OCI-LY3 (cell line): ENCODE data around the gene ABHD13.

ENCODE experiments used
- H2AFZ ChIP-seq: fragments of 200-600, 300-600 bp; shearing (Covaris generic); 2 replicates; pipeline ENCODE4 v1.6.0; 2014; ENCODE audit warnings: antibody characterized with exemption, low read depth, low read length
- H3K27ac ChIP-seq: fragments of 200-600, 300-600 bp; sonication (generic); 2 replicates; pipeline ENCODE4 v1.5.1; 2014; ENCODE audit warnings: mild to moderate bottlenecking, low read length, moderate library complexity, mixed read lengths
- H3K27me3 ChIP-seq: fragments of 200-600, 300-600 bp; sonication (generic); 2 replicates; pipeline ENCODE4 v1.6.1; 2014; ENCODE audit warnings: low read depth, low read length, mixed read lengths
- H3K36me3 ChIP-seq: fragments of 200-600, 300-600 bp; sonication (generic); replicated peaks from 2 replicates; pipeline ENCODE3; 2014; ENCODE audit warnings: low read depth, low read length, mixed read lengths
- H3K4me1 ChIP-seq: fragments of 300-600, 200-600 bp; sonication (generic); 2 replicates; pipeline ENCODE4 v1.6.1; 2014; ENCODE audit warnings: low read length, mixed read lengths
- H3K4me2 ChIP-seq: fragments of 200-600, 300-600 bp; sonication (generic); 2 replicates; pipeline ENCODE4 v1.6.1; 2014; ENCODE audit warnings: low read length, mixed read lengths
- H3K4me3 ChIP-seq: fragments of 300-600, 200-600 bp; sonication (generic); 2 replicates; pipeline ENCODE4 v1.5.1; 2014; ENCODE audit warnings: antibody characterized with exemption, mild to moderate bottlenecking, low read length, moderate library complexity
- H3K79me2 ChIP-seq: fragments of 300-600, 200-600 bp; shearing (Covaris generic); 2 replicates; pipeline ENCODE4 v1.6.1; 2014; ENCODE audit warnings: mild to moderate bottlenecking, low read length, mixed read lengths
- H3K9ac ChIP-seq: fragments of 300-600, 200-600 bp; shearing (Covaris generic); 2 replicates; pipeline ENCODE4 v1.6.0; 2014; ENCODE audit warnings: mild to moderate bottlenecking, low read length, moderate library complexity
- H3K9me3 ChIP-seq: fragments of 200-600, 300-600 bp; shearing (Covaris generic); 2 replicates; pipeline ENCODE4 v1.6.1; 2014; ENCODE audit warnings: low read length, mixed read lengths; ENCODE audit not compliant: insufficient read depth
- H4K20me1 ChIP-seq: fragments of 200-600, 300-600 bp; sonication (generic); 2 replicates; pipeline ENCODE4 v1.6.1; 2016; ENCODE audit warnings: low read length, mixed read lengths; ENCODE audit not compliant: insufficient read depth
- EZH2phosphoT487 ChIP-seq: fragments of 200-600 bp; shearing (Covaris generic); IDR thresholded peaks from 2 replicates; pipeline ENCODE4 v1.6.1; 2018; ENCODE audit warnings: antibody characterized with exemption, mixed run types, low read depth
- TF ChIP-seq, protein P1 (sequence below): fragments of 200-600, 300-600 bp; sonication (generic); IDR thresholded peaks from 2 replicates; pipeline ENCODE4 v1.5.1; 2014; ENCODE audit warnings: antibody characterized with exemption, low read length, low read depth

The ABHD13 gene

GRCh38 chr13:108269601-108270328, 51.6 kb downstream of the ABHD13 start, which contains the start of gene TNFSF13B:
TNFSF13B (plus strand) TSS chr13:108269718; CDS start chr13:108269896, 178 bp downstream.
- H2AFZ ChIP-seq, result peak within 1 kb of the TSS; percentile 81
- no peaks in the 10 kb centered on the region for H3K9me3 ChIP-seq
- peak within 1 kb of the TSS; percentile 48 for H3K27ac ChIP-seq
- H4K20me1 ChIP-seq, result no peaks in the 10 kb centered on the region
- peak within 1 kb of the TSS; percentile 51 for H3K9ac ChIP-seq
- H3K27me3 ChIP-seq, result no peaks in the 10 kb centered on the region
- H3K79me2 ChIP-seq, result no peaks in the 10 kb centered on the region
- H3K4me1 ChIP-seq, result peaks cover 25% of the 10 kb centered on the region
- no peaks in the 10 kb centered on the region for H3K36me3 ChIP-seq
- no peak for TF ChIP-seq EZH2phosphoT487
- TF ChIP-seq, protein P1, sequence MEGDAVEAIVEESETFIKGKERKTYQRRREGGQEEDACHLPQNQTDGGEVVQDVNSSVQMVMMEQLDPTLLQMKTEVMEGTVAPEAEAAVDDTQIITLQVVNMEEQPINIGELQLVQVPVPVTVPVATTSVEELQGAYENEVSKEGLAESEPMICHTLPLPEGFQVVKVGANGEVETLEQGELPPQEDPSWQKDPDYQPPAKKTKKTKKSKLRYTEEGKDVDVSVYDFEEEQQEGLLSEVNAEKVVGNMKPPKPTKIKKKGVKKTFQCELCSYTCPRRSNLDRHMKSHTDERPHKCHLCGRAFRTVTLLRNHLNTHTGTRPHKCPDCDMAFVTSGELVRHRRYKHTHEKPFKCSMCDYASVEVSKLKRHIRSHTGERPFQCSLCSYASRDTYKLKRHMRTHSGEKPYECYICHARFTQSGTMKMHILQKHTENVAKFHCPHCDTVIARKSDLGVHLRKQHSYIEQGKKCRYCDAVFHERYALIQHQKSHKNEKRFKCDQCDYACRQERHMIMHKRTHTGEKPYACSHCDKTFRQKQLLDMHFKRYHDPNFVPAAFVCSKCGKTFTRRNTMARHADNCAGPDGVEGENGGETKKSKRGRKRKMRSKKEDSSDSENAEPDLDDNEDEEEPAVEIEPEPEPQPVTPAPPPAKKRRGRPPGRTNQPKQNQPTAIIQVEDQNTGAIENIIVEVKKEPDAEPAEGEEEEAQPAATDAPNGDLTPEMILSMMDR, result peak; percentile 53
- peak within 1 kb of the TSS; percentile 77 for H3K4me3 ChIP-seq
- peak within 1 kb of the TSS; percentile 96 for H3K4me2 ChIP-seq

DNA sequence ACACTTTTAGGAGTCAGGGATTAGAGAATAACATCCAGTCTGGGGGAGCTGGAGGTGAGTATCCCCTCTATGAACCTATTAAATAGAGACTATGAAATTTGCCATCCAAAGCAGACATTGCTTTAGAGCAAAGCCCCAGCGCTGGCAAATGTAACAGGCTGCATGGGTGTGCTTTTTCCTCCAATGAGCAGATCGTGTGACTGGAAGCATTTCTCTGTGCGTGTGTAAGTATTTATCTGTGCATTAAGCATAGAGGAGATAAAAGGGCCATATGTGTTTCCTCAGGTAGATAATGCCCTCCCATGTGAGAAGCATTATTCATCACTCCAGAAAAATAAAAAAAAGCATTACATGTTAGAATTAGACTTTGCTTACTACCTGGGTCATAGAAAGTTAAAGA, 52.2 kb downstream of the ABHD13 start:
- Histone ChIP-seq H3K4me3 (peak overlapping the region; percentile 77), H3K4me1 (peaks cover 25% of the 10 kb centered on the region), H2AFZ (peak overlapping the region; percentile 81), H3K36me3 (no peaks in the 10 kb centered on the region), H3K27ac (peak overlapping the region; percentile 48), H3K9me3 (no peaks in the 10 kb centered on the region), H3K4me2 (peak overlapping the region; percentile 96), H3K79me2 (no peaks in the 10 kb centered on the region), H4K20me1 (no peaks in the 10 kb centered on the region), H3K27me3 (no peaks in the 10 kb centered on the region), H3K9ac (peak overlapping the region; percentile 51)
- no peak for TF ChIP-seq EZH2phosphoT487
- TF ChIP-seq, protein P1, result no peak

DNA sequence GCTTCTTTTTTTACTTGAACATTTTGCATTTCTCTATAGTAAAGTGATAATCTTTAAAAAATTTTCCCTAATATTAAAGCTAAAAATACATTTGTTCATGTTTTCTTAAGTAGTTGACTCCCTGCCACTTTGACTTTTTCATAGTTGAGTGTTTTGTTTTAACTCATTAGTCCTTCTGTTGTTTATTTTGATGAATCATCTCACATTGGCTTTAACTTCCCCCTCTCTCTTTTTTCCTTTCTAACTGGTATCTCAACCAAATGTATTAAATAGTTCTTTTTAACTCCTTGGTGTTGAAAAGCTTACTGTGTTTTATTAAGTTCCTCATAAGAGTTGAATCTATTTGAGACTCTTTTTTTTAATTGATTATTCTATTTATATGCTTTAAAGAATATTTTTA, 54.1 kb downstream of the ABHD13 start:
- Histone ChIP-seq H3K4me2 (no peak overlapping the region), H3K27me3 (no peaks in the 10 kb centered on the region), H3K9me3 (no peaks in the 10 kb centered on the region), H3K27ac (no peak overlapping the region), H3K9ac (no peak overlapping the region), H3K36me3 (no peaks in the 10 kb centered on the region), H2AFZ (no peak overlapping the region), H3K79me2 (no peaks in the 10 kb centered on the region), H3K4me1 (peaks cover 24% of the 10 kb centered on the region), H3K4me3 (no peak overlapping the region), H4K20me1 (no peaks in the 10 kb centered on the region)
- no peak for TF ChIP-seq EZH2phosphoT487
- TF ChIP-seq, protein P1, result no peak

GRCh38 chr13:108273429-108274118, 55.4 kb downstream of the ABHD13 start:
- no peak for TF ChIP-seq EZH2phosphoT487
- TF ChIP-seq, protein P1, result no peak
- Histone ChIP-seq H4K20me1 (no peaks in the 10 kb centered on the region), H3K9ac (no peak overlapping the region), H3K36me3 (no peaks in the 10 kb centered on the region), H3K4me2 (no peak overlapping the region), H3K79me2 (no peaks in the 10 kb centered on the region), H3K9me3 (no peaks in the 10 kb centered on the region), H2AFZ (no peak overlapping the region), H3K4me3 (no peak overlapping the region), H3K27me3 (no peaks in the 10 kb centered on the region), H3K4me1 (peaks cover 21% of the 10 kb centered on the region), H3K27ac (no peak overlapping the region)
